Stimulated activated CD8-positive, alpha-beta memory T cell treated with anti-CD3 and anti-CD28 coated beads, Interleukin-15, amount 100 ng/mL, for 48 hours (primary cell): ENCODE results near the gene KATNB1.

Source experiments
- DNase-seq, 2 donors: peaks; one replicate each; pipeline ENCODE4 v3.0.0-alpha.2; 2020; ENCODE audit warnings: low read depth in 2 of 2

Gene KATNB1

GRCh38 chr16:57735755-57736418 lies at the start of gene KATNB1:
KATNB1 (plus strand) TSS chr16:57735770; CDS start chr16:57737244, 1,474 bp downstream.
- DNase-seq, result no peak

DNA sequence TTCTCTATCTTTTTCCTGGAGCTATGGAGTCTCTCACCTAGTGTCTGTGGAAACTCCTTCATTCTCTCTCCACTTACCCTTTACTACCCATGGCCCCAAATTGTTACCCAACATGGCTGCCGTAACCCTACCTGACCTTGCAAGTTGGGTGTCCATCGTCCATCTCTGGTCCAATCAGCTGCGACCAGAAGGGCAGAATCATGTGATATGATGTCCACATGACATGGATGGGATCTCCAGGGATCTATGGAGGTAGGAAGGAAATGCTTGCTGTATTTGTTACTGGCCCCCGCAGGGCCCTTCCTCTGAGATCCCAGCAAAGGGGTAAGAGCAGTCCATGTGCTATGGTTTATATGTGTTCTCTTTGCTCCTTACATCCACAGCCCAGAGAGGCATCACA lies 49.0 kb upstream of the KATNB1 start:
- no peak for DNase-seq

DNA sequence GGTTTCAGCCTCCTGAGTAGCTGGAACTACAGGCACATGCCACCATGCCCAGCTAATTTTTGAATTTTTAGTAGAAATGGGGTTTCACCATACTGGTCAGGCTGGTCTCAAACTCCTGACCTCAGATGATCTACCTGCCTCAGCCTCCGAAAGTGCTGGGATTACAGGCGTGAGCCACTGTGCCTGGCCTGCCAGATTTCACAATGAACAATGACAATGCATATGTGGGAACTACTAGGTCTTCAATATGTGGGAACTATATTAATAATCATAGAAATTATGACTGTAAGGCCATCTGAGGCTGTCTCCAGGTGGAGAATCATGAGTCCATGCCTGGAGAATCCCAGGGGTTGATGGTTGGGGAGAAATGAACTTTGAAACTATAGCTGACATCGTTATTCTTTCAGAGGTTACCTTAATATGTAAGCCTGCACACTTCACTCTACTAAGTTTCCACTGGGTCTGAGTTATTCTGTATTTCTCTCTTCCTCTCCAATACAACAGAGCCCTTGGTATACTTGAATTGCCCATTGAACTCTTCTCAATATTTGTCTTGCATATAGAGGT lies 48.1 kb upstream of the KATNB1 start:
- DNase-seq, result no peak

DNA sequence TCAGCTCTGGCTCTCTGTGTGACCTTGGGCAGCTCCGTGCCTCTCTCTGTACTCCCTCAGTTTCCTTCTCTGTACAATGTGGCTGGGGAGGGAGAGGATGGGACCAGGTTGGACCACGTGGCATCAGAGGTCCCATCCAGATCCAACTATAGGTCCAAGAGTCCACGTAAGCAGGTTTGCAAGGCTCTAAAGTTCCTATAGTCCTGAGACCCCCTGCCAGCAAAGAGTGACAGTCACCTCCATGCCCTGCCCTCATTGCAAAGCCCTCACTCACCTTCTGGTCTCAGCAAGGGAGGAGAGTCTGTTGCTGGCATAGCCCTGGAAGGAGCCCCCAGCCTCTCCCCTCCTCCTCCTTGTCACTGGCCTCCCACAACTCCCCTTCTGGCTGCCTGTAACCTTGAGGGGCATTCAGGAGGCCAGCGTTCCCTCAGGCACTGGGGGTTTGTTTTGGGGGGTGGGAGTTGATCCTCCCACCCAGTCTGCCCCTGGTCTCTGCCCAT lies 47.0 kb upstream of the KATNB1 start:
- no peak for DNase-seq

GRCh38 chr16:57688987-57689761 lies 46.4 kb upstream of the KATNB1 start:
- DNase-seq, result no peak

- DNase-seq, result peak; percentile 14 to 42
These were observed 45.6 kb upstream of the KATNB1 start for GRCh38 chr16:57689762-57690558.

DNA sequence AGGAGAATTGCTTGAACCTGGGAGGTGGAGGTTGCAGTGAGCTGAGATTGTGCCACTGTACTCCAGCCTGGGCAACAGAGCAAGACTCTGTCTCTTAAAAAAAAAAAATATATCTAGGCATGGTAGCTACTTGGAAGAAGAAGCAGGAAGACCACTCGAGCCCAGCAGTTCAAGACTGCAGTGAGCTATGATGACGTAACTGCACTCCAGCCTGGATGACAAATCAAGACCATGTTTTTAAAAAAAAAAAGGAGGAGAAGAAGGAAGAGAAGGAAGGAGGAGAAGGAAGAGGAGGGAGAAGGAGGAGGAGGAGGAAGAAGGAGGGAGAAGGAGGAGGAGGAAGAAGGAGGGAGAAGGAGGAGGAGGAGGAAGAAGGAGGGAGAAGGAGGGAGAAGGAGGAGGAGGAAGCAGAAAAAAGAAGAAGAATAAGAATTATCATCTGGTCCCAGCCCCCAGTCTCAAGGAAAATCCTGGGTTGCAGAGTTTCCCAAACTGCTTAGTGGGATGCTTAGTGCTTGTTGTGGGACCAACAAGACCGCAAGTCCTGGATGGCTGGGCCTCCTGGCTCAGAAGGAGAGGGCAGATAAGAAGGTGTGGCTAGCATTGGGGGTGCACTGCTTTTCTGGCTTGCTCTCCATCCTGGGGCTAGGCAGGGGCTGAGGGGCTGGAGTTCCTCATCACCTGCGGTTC lies 44.6 kb upstream of the KATNB1 start:
- no peak for DNase-seq

GRCh38 chr16:57692636-57693035 lies 42.9 kb upstream of the KATNB1 start:
- no peak for DNase-seq

DNA sequence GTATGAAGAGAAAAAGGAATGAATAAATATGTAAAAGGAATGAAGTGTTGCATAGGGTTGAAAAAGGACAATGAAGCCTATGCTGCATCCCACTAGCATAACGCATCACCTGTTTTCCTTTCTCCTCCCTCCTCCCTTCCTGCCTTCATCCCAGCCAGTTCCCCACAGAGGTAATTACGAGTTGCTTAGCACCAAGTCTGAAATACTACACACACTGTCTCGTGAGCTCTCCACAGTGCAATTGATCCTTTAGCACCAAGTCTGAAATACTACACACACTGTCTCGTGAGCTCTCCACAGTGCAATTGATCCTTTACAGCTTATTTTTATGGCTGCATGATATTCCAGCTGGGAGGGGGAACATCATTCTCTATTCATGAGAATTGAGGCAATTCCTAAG lies 42.0 kb upstream of the KATNB1 start:
- no peak for DNase-seq

DNA sequence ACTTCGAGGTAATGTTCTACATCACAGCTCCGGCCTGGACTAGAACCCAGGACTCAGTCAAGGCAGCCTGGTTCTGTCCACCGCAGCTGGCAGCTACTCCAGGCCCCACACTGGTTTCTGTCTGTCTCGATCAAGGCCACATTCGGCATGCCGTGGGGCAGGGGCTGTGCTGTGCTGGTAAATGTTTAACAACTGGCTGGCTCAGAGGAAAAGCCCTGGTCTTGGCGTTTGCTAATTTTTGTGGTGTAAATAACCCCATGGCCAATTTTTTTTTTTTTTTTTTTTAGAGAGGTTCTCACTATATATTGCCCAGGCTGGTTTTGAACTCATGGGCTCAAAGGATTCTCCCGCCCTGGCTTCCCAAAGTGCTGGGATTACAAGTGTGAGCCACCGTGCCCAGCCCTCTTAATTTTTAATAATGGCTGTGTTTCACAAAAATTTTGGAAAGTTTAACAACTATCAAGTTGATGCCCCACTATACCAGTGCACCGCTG lies 41.3 kb upstream of the KATNB1 start:
- no peak for DNase-seq

DNA sequence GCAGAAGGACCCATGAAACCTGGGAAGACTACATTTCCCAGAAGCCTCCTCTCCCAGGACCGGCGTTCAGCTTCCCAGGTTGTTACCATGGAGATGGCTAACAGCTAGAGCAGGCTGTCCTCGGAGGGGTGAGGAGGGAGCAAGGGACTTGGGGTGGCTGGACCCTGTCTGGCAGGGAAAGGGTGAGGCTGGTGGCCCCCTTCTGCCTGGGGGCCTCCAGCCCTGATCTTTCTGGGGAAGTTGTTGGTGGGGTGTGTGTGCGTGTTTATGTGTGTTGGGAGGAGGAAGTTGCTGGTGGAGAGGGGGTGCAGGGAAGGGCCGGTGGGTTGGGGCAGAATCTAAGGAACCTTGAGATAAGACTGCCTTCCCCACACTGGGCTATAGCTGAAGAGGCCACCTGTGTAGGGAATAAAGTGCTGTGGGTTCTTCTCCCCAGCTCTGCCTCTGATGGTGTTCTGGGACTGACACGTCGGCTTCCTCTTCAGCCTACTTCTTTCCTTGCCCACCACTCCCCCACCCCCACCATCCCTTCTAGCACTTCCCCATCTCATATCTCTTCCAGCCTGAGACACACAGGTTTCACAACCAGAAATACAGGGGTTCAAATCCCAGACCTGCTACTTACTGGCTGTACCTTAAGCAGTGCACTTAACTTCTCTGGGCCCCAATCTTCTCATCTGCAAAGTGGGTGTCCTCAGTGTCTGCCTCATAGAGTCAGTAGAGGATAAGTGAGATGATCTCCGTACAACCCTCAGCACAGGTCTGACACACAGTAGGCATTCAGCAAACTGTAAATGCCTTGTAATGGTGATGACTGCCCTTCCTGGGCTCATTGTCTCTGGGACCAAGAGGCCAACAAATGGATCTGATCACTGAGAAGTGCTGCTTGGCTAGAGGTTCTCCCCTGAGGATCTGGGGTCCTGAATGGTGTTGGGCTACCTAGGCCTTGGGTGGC lies 40.6 kb upstream of the KATNB1 start, which contains the start of gene DRC7:
DRC7 (plus strand) TSS at position 82 of the 955 bp plus-strand sequence. CDS start 3,144 bp downstream, outside the sequence.
- peak in 1 of 2 donors; percentile 3 for DNase-seq

- no peak for DNase-seq
These were observed 39.9 kb upstream of the KATNB1 start for GRCh38 chr16:57695680-57696069.

DNA sequence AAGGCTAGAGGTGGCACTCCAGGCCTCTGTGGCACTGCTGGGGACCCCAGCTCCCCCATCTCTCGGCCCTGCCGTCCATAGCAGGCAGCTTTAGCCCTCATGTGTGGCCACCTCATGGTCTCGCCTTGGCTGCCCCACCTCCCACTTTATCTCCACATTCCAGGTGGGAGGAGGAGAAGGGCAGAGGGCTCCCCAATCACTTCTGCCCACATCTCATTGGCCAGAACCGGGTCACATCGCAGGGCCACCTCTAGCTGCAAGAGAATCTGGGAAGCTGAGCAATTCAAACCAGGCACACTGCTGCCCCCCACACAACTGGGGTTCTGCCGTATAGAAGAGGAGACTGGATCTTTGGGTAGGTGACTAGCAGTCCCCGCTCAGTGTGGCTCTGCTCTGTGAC lies 39.3 kb upstream of the KATNB1 start:
- DNase-seq, result no peak

DNA sequence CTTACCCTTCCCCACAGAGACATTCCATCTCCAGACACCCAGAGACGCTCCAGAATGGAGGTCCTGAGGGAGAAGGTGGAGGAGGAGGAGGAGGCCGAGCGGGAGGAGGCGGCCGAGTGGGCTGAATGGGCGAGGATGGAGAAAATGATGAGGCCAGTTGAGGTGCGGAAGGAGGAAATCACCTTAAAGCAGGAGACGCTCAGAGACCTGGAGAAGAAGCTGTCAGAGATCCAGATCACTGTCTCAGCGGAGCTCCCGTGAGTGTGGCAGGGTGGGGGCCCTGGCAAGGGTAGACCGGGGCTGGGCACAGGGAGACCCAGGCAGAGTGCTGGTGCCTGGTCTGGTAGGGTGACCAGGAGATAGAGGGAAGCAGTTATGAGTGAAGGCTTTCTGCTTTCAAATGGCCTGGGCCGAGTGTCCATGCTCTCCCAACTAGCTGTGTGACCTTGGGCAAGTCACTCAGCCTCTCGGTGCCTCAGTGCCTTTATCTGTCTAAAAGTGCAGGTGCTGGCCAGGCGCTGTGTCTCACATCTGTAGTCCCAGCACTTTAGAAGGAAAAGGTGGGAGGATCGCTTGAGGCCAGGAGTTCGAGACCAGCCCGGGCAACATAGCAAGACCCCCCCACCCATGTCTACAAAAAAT lies 37.6 kb upstream of the KATNB1 start:
- no peak for DNase-seq

- no peak for DNase-seq
These were observed 36.7 kb upstream of the KATNB1 start for GRCh38 chr16:57698812-57699405.

GRCh38 chr16:57699481-57699880 lies 36.1 kb upstream of the KATNB1 start:
- no peak for DNase-seq

DNA sequence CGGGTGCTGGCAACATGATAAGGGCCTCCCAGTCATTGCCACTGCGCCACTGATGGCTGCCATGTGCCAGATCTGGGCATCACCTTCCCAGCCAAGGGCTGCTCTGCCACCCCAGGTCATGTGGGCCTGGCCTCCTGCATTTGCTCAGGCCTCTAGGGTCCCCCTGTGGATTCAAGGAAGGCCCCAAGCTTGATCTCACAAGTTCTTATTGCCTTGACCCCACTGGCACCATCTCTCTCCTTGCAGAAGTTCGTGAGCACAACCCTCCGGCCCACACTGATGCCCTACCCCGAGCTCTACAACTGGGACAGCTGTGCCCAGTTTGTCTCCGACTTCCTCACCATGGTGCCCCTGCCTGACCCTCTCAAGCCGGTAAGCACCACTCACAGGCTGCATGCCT lies 35.7 kb upstream of the KATNB1 start:
- DNase-seq, result no peak

- DNase-seq, result no peak
These were observed 34.6 kb upstream of the KATNB1 start for GRCh38 chr16:57700781-57701551.
